ENCODE results near the gene HAGH.

DNA sequence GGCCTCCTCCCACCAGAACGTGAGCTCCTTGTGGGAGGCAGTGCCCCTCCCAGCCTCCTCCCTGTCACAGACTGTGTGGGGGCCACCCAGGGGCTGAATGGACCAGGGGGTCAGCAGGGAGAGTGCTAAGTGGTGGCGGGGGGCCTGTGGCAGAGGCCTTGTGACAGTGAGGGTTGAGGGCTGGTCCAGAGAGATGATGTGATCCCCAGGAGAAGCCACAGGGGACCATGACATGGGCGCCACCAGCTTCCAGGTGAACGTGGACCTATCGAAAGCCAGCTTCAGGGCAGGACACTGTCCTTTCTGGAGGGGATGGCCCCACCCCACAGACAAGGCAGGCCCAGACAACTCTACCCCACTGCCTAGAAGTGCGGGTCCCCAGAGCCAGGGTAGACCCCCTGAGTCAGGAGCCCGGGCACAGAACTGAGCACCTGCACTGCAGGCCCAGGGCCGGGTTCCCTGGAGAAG lies 47.4 kb downstream of the HAGH start:
- TF ChIP-seq, protein P1, sequence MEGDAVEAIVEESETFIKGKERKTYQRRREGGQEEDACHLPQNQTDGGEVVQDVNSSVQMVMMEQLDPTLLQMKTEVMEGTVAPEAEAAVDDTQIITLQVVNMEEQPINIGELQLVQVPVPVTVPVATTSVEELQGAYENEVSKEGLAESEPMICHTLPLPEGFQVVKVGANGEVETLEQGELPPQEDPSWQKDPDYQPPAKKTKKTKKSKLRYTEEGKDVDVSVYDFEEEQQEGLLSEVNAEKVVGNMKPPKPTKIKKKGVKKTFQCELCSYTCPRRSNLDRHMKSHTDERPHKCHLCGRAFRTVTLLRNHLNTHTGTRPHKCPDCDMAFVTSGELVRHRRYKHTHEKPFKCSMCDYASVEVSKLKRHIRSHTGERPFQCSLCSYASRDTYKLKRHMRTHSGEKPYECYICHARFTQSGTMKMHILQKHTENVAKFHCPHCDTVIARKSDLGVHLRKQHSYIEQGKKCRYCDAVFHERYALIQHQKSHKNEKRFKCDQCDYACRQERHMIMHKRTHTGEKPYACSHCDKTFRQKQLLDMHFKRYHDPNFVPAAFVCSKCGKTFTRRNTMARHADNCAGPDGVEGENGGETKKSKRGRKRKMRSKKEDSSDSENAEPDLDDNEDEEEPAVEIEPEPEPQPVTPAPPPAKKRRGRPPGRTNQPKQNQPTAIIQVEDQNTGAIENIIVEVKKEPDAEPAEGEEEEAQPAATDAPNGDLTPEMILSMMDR (IDR thresholded peaks at IDR 0.05) = no peak
- TF ChIP-seq POLR2A (IDR thresholded peaks at IDR 0.05) = no peak
